NCI-H1092 treated with DMSO at 0.1 percent for 48 hours (cell line): ENCODE data around the gene IGSF6.
"Not testable (repeated sequence)": the region's sequence is repeated elsewhere in the genome, so short reads cannot be mapped to it uniquely, and the experiment has no call there.

Experiments used
- DNase-seq: peaks from one replicate; lab custom pipeline; 2025; lab: John Stamatoyannopoulos, UW

Gene IGSF6

DNA sequence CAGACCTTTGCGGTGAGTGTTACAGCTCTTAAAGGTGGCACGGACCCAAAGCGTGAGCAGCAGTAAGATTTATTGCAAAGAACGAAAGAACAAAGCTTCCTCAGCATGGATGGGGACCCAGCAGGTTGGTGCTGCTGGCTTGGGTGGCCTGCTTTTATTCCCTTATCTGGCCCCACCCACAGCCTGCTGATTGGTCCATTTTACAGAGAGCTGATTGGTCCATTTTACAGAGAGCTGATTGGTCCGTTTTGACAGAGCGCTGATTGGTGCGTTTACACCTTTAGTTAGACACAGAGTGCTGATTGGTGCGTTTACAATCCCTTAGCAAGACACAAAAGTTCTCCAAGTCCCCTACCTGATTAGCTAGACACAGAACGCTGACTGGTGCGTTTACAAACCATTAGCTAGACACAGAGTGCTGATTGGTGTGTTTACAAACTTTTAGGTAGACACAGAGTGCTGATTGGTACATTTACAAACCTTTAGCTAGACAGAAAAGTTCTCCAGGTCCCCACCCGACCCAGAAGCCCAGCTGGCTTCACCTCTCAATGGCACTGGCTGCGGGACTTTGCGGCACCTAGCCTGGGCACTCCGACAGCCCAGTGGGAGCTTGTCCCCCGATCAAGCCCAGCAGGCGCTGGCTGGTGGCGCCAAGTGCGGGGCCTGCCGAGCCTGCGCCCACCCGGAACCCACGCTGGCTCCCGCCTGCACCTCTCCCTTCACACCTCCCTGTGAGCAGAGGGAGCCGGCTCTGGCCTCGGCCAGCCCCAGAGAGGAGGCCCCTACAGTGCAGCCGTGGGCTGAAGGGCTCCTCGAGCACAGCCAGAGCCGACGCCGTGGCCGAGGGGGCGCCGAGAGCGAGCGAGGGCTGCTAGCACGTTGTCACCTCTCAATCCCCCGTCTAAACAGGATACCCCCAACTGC, 22.5 kb downstream of the IGSF6 start:
- DNase-seq = not testable (repeated sequence)

DNA sequence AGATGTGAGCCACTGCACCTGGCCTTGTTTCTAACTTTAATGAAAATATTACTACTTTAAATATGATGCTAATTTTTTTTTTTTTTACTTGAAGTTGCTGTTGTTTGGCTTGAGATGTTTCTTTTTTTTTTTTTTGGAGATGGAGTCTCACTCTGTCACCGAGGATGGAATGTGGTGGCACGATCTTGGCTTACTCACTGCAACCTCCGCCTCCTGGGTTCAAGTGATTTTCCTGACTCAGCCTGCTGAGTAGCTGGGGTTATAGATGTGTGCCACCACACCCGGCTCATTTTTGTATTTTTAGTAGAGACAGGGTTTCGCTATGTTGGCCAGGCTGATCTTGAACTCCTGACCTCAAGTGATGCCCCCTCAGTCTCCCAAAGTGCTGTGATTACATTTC, 23.6 kb downstream of the IGSF6 start:
- no peak for DNase-seq

DNA sequence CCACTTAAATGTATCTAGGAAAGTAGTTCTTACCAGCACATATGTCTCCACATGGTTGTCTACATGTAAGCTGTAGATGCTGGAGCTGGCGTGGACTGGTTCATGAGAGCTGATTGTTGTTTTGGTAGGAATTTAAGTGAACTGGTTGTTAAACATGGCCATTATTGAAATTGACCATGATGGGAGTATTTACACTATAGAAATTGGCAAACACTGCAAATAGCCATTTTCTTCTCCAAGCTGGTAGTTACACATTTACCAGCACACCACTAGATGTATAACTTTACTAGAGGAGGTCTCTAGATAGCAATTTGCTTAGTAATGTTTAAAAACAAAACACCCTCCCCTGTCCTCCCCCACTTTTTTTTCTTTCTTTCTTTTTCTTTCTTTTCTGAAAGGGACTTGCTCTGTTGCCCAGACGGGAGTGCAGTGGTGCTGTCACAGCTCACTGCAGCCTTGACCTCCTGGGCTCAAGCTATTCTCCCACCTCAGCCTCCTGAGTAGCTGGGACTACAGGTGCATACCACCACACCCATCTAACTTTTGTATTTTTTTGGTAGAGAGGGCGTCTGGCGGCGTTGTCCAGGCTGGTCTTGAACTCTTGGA, 24.2 kb downstream of the IGSF6 start:
- DNase-seq = no peak

- DNase-seq = no peak
Observed at GRCh38 chr16:21626659-21627277, 25.6 kb downstream of the IGSF6 start.

- no peak for DNase-seq
Observed at GRCh38 chr16:21625026-21625425, 27.4 kb downstream of the IGSF6 start.

DNA sequence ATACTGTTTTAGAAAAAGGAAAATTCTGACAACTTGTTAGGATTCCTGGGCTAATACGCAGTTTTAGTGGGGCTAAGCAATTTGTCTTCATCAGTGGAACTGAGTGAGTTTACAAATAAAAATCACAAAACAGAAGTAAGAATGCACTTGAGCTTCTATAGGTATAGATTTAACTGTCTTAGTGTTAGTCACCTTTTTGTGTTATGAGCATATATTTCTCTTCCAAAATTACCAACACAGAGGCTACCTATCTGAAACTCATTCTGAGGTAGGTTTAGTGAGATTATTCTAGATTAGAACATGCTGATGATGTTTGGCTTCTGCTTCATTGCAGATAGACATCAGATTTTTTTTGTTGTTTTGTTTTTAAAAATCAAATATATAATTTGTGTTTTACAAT, 29.9 kb downstream of the IGSF6 start:
- DNase-seq = no peak

DNA sequence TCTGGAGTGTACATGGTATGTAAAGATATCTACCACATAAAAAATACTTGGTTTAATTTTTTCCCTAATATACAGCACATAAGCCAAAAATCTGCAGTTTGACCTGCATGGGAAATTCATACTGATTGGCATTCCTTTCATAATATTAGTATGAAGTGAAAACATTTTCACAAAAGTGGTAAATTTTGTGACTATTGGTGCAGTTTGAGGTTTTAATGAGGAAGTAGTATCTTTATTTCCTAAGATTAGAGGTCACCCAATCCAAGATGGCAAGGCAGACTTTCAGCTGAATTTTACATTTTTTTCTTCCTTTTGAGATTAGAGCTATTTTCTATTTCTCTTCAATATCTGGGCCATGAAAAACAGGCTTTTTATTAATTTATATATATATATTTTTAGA, 31.8 kb downstream of the IGSF6 start:
- DNase-seq = no peak

- no peak for DNase-seq
Observed at GRCh38 chr16:21619765-21620425, 32.5 kb downstream of the IGSF6 start.

GRCh38 chr16:21618281-21618680, 34.1 kb downstream of the IGSF6 start:
- no peak for DNase-seq

- DNase-seq = no peak
Observed at GRCh38 chr16:21617607-21618006, 34.8 kb downstream of the IGSF6 start.

DNA sequence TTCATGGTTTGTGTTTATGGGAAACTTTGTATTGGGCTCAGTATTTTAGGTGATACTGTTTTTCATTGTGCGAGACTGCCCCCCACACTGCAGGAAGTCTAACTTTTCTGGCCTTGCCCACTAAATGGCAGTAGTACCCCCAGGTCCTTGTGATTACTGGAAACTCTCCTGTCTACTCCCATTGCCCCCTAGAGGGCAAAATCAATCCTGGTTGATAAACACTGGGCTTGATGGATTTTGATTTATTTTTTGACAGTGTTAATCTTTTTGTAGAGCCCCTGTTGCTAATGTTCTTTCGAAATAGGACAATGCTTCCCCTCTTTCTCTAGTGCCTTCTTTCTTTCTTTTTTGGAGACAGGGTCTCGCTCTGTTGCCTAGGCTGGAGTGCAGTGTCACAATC, 37.5 kb downstream of the IGSF6 start:
- DNase-seq = no peak

GRCh38 chr16:21613781-21614180, 38.6 kb downstream of the IGSF6 start:
- DNase-seq = no peak

GRCh38 chr16:21613361-21613760, 39.0 kb downstream of the IGSF6 start:
- no peak for DNase-seq

- no peak for DNase-seq
Observed at GRCh38 chr16:21611556-21612384, 40.6 kb downstream of the IGSF6 start.

- no peak for DNase-seq
Observed at GRCh38 chr16:21611198-21611555, 41.2 kb downstream of the IGSF6 start.

- no peak for DNase-seq
Observed at GRCh38 chr16:21610766-21611165, 41.6 kb downstream of the IGSF6 start.

- DNase-seq = no peak
Observed at GRCh38 chr16:21610006-21610544, 42.3 kb downstream of the IGSF6 start.

DNA sequence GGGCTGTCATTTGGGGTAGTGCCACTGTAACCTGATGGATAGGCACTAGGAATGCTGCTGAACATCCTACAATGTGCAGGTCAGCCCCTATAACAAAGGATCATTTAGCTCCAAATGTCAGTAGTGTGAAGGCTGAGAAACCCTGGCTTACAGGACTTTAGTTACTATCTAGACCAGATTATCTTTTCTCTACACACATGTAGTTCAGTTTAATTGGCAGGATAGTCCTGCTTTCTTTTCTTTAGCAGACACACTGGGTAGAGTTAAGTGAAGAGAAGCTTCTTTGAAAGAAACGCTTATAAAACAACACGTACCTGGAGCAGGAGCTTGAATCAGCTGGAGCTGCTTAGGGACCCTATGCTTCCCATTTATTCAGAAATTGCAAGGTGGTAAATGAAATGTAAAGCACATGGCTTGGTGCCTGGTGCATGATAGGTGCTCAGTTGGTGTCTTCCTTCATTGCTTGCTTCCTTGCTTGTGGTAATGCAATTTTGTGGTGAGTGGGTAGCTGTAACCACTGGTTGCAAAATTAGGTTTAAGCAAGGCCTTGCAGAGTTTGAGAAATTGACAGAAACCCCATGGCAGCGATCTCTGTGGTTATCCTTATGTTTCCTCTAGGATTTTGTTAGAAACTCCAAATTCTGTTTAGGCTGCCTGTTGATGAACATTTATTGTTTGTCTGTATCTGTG, 43.6 kb downstream of the IGSF6 start:
- DNase-seq = no peak

DNA sequence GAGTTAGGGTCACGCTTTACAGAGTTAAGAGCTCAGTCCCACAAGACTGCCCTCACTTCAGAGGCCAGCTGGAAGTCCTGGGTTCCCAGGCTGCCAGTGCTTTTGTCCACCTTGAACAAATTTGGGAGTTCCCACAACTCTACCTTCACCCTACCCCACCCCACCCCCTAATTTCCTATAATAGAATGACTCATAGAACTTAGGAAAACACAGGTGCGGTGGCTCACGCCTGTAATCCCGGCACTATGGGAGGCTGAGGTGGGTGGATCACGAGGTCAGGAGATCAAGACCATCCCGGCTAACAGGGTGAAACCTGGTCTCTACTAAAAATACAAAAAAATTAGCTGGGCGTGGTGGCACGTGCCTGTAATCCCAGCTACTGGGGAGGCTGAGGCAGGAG, 46.6 kb downstream of the IGSF6 start:
- DNase-seq = not testable (repeated sequence)

DNA sequence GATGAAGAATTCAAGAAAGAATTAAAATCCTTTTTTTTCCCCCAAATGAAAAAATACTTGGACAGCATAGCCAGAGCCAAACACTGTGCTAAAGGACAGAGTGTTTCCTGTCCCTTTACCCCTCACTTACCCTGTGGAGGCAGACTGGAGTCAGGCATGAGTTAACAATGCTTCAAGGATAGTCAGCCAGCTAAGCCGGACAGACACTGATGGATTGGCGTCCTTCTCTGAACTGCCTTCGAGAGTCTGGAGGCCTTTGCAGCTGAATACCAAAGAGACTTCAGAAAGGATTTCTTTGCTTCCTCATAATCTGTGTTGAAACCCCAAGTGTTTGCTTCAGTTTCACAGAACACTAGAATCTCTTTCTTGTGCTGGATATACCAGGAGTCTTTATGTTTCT, 48.5 kb downstream of the IGSF6 start:
- no peak for DNase-seq

- DNase-seq = no peak
Observed at GRCh38 chr16:21602785-21603184, 49.6 kb downstream of the IGSF6 start.
